GM13977 (cell line): Measurements from ENCODE around the gene ADAD2.

Experiments
- DNase-seq: peaks from one replicate; pipeline ENCODE4 v3.0.0; 2012; ENCODE audit warnings: low spot score
- in situ Hi-C: fragments of 300-500 bp; cut with MboI; formaldehyde crosslinking; loops from one replicate; pipeline ENCODE4 v1.12.0; 2022; ENCODE audit warnings: low sequenced_read_pairs, low pct_unique_long_range_greater_than_20kb, mixed read lengths, inconsistent platforms; ENCODE audit not compliant: unreplicated experiment
- TF ChIP-seq, protein P1 (sequence below): IDR thresholded peaks from 2 replicates; pipeline ENCODE4 v1.5.1; 2012; ENCODE audit warnings: mild to moderate bottlenecking, control low read depth; ENCODE audit not compliant: insufficient read depth; ENCODE audit errors: extremely low read depth, missing control alignments

Gene ADAD2

DNA sequence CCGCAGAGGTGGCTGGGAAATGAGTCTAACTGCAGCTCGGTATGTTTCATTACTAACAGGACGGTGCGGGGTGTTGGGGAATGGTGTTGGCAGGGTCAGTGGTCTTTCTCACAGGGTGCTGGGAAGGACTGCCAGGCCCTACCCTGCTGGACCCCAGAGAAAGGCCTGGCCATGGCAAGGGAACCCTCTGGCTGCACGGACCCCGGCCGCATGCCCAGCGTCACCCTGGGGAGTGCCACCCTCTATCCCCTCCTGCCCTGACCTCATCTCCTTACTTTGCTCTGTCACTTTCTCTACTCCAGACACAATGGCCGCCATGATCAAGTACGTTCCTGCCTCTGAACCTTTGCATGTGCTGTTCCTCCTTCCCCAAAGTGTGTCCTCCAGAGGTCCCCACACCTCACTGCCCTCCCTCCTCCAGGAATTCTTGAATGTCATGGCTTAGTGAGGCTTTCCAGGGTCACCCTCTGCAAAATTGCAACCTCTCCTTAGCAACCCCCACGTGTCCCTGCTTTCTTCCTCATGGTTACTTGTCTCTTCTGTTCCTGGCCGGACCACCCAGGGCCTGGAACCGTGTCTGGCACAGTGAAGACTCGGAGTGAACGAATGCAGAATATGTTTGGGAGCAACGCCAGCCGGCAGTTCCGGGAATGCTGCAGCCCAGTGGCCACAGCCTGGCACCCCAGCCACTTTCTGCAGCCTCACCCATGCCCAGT lies 15.2 kb downstream of the ADAD2 start:
- in situ Hi-C loops, result no loop called here
- DNase-seq, result no peak
- TF ChIP-seq, protein P1, sequence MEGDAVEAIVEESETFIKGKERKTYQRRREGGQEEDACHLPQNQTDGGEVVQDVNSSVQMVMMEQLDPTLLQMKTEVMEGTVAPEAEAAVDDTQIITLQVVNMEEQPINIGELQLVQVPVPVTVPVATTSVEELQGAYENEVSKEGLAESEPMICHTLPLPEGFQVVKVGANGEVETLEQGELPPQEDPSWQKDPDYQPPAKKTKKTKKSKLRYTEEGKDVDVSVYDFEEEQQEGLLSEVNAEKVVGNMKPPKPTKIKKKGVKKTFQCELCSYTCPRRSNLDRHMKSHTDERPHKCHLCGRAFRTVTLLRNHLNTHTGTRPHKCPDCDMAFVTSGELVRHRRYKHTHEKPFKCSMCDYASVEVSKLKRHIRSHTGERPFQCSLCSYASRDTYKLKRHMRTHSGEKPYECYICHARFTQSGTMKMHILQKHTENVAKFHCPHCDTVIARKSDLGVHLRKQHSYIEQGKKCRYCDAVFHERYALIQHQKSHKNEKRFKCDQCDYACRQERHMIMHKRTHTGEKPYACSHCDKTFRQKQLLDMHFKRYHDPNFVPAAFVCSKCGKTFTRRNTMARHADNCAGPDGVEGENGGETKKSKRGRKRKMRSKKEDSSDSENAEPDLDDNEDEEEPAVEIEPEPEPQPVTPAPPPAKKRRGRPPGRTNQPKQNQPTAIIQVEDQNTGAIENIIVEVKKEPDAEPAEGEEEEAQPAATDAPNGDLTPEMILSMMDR, result no peak

DNA sequence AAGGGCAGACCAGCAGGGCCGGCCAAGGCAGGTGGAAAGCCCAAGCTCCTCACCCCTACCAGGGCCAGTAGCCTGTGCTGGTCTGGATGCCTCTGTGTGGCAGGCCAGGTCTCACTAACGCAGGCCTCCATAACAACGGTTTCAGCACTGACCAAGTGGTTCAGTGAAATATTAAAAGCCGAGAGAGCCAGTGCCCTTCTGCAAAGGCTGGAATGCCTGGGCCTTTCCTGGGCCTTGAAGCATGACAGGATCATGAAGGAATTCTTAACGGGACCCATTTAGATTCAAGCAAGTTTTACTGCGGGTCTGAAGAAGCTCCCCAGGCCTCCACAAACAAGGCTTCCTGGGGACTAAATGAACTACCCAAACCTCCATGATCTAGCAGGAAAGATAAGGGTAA lies 16.3 kb downstream of the ADAD2 start:
- in situ Hi-C loops, result no loop called here
- TF ChIP-seq, protein P1, result no peak
- no peak for DNase-seq

DNA sequence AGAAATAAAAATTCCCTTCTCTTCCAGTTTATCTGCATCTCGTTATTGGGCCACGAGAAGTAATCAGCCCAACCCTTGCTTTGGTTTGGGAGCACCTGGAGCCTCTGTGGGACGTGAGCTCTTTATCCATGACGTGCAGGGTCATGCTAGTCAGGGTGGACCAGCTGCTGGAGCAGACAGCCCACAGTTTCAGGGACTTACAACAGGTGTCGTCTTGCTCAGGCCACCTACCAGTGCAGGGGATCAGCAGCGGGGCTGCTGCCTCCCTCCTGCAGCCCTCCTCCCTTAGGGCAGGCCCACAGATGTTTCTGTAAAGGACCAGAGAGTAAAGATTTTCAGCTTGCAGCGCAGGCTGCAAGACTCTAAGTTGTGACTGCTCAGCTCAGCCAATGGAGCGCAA lies 16.9 kb downstream of the ADAD2 start:
- DNase-seq, result no peak
- in situ Hi-C loops, result no loop called here
- TF ChIP-seq, protein P1, result no peak

DNA sequence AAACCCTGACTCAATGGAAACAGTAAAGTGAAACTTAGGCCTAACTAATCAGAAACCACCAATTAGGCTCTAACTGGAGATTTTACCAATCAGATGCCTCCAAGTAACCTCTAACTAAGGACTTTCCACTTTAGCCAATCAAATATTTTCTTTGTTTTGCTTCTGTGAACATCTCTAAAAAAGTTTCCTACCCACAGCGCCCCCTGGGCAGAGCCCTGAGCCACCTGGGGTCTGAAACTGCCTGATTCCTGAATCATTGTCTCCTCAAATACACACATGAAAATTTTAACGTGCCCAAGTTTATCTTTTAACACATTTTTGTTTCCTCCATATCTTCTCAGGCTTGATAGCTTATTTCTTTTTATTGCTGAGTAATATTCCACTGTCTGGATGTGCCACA lies 19.0 kb downstream of the ADAD2 start:
- DNase-seq, result no peak
- in situ Hi-C loops, result no loop called here
- TF ChIP-seq, protein P1, result no peak

DNA sequence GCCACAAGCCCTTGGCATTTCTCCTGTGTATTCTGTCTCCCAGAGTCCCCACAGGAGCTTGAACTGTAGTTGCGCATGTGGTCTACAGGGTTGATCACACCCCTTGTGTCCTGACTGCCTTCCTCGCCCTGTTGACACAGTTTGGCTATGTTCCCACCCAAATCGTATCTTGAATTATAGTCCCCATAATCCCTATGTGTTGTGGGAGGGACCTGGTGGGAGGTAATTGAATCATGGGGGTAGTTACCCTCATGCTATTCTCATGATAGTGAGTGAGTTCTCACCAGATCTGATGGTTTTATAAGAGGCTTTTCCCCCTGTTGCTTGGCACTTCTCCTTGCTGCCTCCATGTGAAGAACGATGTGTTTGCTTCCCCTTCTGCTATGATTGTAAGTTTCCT lies 21.2 kb downstream of the ADAD2 start:
- DNase-seq, result no peak
- TF ChIP-seq, protein P1, result no peak

DNA sequence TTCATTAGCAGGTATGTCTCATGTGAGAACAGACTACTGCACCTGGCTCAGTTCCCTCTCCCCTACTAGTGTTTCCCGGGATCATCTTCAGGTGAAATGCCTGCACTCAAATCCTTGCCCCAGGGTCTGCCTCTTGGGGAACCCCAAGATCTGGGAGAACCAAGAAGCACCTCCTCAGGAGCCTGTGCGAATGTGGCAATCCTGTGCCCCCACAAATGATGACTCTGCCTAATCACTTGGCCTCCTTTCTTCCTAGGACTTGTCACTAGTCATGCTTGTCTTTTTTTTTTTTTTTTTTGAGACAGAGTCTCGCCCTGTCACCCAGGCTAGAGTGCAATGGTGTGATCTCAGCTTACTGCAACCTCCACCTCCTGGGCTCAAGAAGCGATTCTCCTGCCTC lies 21.7 kb downstream of the ADAD2 start:
- in situ Hi-C loops, result no loop called here
- TF ChIP-seq, protein P1, result no peak
- no peak for DNase-seq

More for the DNA sequence above, 21.2 kb downstream of the ADAD2 start:
- in situ Hi-C loops, result no loop called here
